ENCODE data around the gene BAX. TPM values are rescaled to one million over a fixed set of nuclear protein-coding genes. Genes with fewer than 3 reads are reported as not detected.

BAX gene
- total RNA-seq, 1 experiment from 2014 or later = 213 TPM

DNA sequence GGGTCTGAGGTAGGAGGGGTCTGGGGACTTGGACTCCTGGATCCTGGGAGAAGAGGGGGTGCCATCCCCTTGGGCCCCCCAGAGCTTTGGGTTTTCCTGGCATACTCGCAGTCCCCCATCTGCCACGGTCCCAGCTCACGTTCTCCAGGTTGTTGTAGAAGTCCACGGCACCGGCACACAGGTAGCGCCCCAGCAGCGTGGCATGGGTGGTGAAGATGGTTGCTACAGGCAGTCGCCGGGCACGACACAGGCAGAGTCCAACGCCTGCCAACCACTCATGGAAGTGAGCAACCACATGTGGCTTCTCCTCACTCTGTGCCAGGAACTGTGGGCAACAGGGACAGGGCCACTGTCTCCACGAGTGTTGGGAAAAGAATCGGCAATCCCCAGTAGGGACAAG lies 31.0 kb downstream of the BAX start:
- no peak for DNase-seq (ENCODE audit: low spot score)

DNA sequence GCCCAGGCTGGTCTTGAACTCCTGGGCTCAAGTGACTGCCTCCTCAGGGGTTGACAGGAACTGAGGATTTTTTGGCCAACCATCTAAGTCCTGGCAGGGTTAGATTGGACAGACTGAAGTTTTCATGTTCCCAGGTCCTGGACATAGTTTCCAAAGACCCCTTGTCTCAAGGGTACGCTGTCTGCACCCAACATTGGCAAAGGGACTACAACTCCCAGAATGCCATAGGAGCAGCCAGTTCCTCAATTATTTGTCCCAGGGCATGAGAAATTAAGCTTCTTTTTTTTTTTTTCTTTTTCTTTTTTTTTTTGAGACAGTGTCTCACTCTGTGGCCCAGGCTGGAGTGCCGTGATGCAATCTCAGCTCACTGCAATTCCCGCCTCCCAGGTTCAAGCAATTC lies 31.5 kb downstream of the BAX start:
- DNase-seq (ENCODE audit: low spot score) = no peak

DNA sequence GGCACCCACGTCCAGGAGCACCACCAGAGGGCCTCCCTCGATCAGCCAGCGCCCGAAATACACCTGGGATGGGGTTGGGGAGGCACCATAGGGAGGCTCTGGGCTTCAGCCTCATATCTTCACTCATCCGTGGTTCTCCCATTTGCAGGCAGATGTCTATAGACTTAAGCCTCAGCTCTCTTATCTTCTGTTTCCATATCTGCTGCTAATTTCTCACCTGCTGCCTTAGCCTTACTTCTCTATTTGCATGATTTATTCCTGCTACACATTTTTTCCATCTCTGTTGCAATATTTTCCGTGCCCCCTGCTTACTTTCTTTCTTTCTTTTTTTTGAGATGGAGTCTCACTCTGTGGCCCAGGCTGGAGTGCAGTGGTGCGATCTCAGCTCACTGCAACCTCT lies 32.6 kb downstream of the BAX start:
- no peak for DNase-seq (ENCODE audit: low spot score)

DNA sequence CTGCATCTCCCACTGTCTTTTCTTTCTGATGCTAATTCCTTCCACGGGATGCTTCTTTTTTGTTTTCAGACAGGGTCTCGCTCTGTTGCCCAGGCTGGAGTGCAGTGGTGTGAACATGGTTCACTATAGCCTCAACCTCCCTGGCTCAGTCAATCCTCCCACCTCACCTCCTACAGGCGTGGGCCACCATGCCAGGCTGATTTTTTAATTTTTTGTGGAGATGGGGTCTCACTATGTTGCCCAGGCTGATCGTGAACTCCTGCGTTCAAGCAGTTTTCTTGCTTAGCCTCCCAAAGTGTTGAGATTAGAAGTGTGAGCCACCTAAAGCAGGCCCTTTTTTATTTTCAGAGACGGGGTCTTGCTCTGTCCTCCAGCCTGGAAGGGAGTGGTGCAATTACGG lies 33.6 kb downstream of the BAX start:
- no peak for DNase-seq (ENCODE audit: low spot score)

DNA sequence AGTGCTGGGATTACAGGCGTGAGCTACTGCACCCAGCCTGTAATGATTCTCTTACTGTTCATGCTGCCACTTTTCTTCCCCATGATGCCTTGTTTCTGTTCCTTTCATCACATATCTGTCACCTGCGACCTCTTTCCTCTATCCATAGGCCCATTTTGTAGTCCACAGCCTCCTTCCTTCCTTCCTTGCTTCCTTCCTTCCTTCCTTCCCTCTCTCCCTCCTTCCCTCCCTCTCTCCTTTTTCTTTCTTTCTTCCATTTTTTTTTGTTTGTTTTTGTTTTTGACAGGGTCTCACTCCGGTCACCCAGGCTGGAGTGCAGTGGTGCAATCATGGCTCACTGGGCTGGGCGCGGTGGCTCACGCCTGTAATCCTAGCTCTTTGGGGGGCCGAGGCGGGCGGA lies 34.2 kb downstream of the BAX start:
- DNase-seq (ENCODE audit: low spot score) = no peak

DNA sequence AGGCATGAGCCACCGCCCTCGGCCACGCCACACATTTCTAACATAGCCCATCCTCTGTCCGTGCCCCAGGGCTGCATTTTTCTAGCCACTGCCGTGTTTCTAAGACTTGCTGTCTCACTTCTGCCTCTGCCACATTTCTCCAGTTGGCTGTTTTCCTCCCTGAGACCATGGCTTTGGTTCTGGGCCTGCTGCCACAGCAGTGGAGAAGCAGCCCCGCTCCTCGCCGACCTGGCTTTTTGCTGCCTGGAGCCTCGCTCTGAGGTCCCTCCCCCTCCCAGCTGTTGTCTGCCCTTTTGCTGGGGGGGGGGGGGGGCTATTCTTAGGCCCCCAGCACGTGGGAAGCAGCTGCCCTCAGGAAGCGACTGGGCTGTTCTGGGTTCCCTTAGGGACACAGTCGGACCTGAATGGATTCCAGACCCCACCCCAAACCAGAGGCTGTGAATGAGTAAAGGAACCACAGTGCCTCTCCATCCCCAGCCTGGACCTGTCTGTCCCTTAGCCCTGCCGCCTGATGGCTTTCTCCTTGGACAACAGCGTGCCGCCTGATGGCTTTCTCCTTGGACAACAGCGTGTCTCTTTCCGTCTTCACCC lies 35.1 kb downstream of the BAX start:
- DNase-seq (ENCODE audit: low spot score) = no peak

DNA sequence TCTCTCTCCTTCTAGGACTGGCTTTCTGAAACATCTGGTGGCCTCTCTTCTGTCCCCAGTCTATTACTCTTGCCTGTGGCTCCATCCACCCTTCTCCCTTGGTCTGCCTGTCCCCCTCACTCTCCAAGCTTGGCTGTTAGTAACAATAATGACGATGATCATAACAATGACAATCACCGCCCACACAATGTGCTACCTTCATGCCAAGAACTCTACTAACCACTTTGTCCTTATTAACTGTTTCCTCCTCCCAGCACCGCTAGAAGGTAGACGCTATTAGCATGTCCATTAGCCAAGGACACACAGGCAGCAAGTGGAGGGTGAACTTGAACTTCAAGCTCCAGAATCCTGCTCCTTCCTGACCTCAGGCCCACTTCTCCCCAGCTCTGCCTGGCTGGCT lies 35.7 kb downstream of the BAX start:
- DNase-seq (ENCODE audit: low spot score) = no peak

DNA sequence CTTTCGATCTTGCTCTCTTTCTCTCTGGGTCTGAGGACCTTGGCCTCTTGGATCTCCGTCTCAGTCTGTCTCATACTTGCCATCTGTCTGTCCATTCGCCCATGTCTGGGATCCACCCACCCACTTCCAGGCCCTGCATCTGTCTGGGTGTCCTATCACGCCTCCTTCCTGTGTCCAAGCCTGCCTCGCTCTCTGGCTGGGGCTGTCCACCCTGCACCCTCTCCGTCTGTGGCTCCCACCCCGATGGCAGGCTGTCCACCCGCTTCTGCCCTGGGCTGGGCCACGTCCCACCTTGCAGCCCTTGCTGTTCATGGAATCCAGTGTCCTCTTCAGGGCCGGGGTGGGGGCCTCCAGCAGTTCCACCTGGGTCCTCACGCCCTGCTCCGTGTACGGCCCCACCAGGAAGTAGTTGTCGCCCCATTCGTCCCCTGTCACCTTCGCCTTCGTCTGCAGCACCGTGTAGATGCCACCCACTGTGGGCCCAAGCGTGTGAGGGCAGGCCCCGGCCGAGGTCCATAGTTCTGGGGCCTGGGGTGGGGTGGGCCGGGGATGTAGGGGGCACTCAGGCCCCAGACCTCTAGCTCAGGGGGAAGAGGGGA lies 36.4 kb downstream of the BAX start:
- no peak for DNase-seq (ENCODE audit: low spot score)

DNA sequence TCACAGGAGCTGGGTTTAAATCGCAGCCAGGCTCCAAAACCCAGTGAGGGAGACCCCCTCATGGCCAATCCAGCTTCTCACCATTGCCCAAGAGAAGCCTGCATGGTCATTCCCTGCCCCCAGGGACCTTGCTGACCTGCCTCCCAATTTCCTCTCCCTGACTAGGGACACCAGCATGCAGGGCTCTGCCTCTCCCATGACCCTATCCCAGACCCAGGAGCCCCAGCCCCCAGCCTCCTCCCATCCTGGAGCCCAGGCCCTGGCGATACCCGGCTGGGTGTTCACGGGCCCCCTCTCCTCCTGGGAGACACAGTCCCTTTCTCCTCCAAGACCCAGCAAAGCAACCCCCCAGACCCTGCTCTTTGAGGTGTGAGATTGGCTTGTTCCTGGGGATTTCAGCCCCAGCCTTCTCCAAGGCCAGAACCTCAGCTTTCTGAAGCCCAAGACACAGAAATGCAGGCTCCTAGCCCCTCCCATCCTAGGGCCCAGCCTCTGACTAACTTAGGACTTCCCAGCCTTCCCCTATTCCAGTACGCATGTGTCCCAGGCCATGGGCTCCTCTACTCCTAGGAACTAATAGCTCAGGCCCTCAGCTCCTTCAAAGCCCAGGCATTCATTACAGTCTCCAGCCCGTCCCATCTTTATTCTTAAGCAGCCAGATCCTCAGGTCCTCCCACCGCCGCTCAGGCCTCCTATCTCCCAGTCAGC lies 37.4 kb downstream of the BAX start:
- peak; percentile 80 for DNase-seq (ENCODE audit: low spot score)

DNA sequence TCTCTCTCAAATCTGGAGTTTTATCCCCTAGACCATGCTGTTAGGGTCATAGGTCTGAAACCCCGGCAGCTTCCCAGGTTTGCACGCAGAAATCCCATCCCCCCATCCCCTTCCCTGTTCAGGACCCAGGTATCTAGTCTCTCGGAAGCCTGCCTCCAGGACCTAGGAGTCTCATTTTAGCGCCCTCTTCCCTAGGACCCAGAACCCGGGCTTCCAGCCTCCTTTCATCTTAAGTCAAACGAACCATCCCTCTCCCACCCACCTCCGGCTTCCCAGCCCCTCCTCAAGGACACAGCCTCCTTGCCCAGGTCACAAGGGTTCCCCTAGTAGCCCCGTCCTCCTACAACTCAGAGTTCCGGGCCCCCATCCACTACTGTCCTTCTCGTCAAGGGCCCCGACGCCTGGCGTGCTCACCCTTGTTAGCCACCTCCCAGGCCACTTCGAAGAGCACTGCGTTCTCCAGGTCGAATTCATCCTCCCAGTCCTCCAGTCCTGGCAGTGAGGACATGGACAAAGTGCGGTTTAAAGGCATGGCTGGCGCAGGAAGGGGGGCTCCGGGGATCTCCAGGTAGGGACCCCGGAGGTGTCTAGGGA lies 38.0 kb downstream of the BAX start:
- DNase-seq (ENCODE audit: low spot score) = peak; percentile 55

DNA sequence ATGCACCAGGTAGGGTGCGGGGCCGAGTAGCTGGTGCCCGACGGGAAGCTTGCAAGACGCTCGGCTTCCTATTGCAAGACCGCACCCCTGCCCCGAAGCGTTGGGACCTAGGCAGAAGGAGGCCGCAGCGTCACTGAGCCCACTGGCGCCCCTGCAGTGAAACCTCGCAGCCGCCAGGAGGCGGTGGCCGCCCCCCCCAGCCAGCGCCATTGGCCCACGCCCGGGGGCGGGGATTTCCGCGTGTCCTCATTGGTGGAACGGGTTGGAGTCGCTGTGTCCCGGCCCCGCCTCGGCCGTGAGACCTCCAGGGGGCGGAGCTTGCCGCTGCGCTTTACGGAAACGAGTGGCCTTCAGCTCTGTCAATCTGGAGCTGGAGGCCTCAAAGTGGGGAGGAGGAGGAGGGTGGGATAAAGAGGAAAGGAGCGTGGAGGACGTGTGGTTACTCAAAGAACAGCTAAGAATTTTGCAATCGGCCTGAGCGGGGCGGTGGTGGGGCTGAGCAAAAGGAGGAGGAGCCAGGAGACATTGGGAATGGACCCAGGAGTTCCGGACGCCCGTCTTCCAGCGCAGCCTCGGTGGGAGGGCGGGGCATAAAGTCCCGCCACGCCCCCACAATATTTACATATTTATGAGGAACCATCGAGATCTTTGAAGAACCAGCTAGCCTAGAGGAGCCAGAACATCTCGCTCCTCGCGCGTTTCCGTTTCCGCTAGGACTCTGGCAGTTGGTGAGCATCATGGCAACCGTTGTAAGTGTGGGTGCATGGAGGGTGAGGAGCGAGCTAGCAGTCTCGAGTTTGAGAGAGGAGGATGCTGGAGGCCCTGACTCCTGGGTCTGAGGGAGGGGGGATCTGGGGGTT lies 38.7 kb downstream of the BAX start, which contains the start of the genes GYS1 and RUVBL2:
TSS of gene GYS1 (minus strand) at position 135 of the 860 bp plus-strand sequence. CDS start 197 bp downstream, outside the sequence.
TSS of gene RUVBL2 (plus strand) at position 713 of the 860 bp plus-strand sequence. CDS start at position 738, 25 bp downstream.
- peak; percentile 100 for DNase-seq (ENCODE audit: low spot score)

DNA sequence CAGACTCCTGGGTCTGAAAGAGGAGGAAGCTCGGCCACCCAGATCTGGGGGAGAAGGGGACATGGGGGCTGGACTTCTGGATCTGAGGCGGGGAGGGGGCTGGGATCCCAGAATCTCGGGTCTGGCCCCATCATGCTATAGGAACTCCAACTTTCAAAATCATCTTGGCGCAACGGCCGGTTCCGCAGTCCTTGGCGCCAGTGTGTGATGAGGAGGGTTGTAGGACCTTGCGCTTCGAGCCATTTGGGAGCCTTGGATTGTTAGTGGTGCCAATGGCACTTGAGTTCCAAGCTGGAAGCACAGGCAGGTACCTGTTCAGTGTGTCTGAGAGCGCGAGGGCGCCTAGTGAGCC lies 39.3 kb downstream of the BAX start:
- peak; percentile 54 for DNase-seq (ENCODE audit: low spot score)

DNA sequence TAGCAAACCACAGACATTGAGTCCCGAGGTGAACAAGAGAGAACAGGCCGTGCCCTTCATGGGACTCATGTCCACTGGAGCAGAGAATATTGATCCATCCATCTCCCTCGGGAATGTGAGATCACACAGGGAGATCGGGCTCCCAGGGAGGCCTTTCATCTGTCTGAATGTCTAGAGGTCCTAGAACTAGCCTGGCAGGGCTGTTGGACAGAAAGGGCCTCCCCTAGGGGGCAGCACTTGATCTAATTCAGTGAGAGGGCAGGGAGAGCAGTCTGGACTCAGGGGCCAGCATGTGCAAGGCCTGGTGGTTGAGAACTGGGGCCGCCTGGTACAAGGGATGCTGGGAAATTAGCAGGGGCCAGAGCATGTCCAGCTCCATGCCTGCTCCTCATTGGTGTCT lies 43.3 kb downstream of the BAX start:
- DNase-seq (ENCODE audit: low spot score) = peak; percentile 87

DNA sequence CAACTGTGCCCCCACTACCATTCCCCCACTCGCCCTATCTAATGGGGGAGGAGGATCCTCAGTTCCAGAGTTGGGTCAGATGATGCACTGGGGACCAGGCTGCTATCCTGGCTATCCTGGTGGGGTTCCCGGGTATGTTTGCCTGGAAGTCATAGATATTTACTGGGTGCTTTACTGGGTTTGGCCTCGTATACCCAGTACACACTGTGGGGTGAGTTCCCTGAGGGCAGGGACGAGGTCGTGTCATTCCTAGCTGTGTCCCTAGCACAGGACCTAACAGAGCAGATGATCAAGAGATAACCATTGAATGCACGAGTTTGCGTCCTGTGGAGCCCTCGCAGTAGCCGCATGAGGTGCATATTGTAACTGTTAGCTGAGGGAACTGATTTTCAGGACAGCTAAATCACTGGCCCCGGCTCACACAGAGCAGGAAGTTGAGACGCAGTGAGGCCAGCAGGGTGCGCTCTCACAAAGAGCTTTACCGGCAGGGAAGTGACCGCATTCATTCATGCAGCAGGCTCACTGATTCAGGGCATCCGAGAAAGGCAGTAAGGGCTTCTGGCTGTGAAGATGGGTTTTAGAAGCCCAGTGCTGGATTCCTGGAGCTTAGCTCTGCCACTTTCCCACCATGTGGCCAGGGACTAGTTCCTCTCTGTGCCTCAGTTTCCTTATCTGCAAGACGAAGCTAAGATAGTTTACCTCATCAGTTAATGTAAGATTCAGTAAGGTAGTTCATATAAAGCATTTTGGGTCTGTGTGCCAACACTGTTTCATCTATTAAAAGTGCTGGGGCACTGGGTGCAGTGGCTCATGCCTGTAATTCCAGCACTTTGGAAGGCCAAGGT lies 45.0 kb downstream of the BAX start:
- DNase-seq (ENCODE audit: low spot score) = peak; percentile 91

DNA sequence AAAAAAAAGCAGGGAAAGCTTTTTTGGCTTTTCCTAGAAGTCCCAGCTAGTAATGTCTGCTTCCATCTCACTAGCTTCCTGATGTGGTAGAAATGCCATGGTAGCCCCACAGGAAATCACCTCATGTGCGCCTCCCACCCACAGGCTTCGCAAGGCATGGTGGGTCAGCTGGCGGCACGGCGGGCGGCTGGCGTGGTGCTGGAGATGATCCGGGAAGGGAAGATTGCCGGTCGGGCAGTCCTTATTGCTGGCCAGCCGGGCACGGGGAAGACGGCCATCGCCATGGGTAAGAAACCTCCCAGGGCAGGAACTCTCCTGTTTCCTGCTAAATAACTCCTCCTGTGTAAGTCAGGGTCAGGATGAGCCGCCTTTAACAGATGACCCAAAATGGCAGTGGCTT lies 49.5 kb downstream of the BAX start:
- DNase-seq (ENCODE audit: low spot score) = no peak

DNA sequence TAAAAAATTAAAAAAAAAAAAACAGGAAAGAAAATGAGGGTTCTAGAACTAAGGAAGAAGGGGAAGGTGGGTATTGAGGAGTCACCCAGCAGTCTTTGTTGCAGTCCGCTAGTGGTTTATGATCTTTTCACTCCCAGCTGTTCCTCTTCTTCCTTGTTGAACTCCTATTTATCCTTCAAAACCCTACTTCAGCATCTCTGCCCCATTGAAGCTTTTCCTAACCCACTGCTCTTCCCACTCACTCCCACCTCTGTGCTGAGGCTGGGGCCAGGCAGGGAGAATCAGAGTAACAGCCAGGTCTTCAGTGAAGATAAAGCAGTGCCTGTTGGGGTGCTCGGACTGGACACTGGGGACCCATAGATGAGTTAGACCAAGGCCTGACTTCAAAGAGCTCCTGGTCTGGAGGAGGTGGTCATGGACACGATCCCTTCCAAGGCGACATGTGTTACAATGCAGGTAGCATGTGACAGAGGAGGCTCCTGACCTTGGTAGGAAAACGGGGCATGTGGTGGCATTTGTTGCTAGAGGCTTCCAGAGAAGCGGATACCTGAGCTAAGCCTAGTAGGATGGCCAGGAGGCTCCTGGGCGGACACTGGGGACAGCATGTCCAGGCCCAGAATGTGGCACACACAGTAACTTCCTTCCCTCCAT lies 50.4 kb downstream of the BAX start:
- no peak for DNase-seq (ENCODE audit: low spot score)

DNA sequence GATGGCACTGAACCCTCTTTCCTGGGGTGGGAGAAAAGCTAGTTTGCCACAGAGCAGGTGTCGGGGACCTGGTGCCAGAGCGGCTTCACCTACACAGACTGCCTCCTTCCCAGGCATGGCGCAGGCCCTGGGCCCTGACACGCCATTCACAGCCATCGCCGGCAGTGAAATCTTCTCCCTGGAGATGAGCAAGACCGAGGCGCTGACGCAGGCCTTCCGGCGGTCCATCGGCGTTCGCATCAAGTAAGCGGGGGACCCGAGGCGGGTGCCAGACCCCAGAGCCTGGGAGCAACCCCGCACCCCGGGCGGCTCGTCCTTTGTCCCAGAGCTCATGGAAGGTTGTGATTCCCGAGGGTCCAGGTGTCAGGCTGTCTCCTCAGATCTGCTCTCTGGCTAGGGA lies 52.2 kb downstream of the BAX start:
- DNase-seq (ENCODE audit: low spot score) = no peak

DNA sequence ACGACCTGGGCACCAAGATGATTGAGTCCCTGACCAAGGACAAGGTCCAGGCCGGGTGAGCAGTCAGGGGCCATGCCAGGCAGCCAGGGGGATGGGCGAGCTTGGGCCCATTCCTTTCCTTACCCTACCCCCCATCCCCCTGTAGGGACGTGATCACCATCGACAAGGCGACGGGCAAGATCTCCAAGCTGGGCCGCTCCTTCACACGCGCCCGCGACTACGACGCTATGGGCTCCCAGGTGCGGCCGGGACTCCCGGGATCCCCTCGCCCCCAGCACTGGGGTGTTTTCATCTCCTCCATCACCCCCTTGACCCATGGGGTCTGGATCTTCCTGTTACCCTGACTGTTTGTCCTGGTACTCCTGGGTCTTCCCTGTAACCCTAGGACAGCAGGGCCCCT lies 55.2 kb downstream of the BAX start:
- no peak for DNase-seq (ENCODE audit: low spot score)

DNA sequence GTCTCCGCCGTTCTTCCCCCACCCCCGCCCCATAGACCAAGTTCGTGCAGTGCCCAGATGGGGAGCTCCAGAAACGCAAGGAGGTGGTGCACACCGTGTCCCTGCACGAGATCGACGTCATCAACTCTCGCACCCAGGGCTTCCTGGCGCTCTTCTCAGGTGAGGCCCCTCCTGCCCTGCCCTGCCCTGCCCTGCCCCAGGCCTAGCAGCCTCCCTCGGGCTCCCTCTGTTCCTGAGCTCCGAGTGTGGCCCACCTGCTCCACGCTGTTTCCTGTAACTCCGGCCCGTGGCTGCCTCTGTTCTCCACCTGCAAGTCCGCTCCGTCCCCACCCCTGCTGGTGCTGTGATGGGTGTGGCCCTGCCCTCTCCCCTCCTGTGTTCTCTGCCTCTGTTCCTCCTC lies 55.8 kb downstream of the BAX start:
- DNase-seq (ENCODE audit: low spot score) = no peak

DNA sequence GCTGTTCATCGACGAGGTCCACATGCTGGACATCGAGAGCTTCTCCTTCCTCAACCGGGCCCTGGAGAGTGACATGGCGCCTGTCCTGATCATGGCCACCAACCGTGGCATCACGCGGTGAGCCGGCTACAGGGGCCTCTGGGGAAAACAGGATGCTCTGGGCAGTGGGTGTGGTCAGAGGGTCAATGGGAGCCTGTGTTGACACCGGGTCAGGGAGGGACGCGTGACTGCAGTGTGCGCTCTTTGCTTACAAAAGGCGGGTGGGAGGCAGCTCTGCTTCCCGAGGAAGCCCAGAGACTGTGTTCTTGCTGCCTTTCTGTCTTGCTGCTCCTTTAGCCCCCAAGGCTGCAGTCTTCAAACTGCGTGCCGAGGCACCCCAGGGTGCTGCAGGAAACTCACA lies 56.5 kb downstream of the BAX start:
- DNase-seq (ENCODE audit: low spot score) = no peak
